Stomach (tissue), 9 donors: ENCODE measurements around the gene RPL28. TPM values are rescaled to one million over a fixed set of nuclear protein-coding genes. Genes with fewer than 3 reads are reported as not detected.

Source experiments
- DNase-seq, 2 donors: peaks; one replicate each; pipeline versions ENCODE4 v3.0.0 to v3.0.0-alpha.2; 2013 to 2019
- H3K27ac ChIP-seq, 5 donors: fragments of 200-600 bp in 4 of 5; sonication (generic) in 4 of 5; one replicate each; pipeline ENCODE4 v1.5.1; 2013 to 2019; ENCODE audit warnings: mild to moderate bottlenecking in 1 of 5, moderate library complexity in 1 of 5
- H3K27me3 ChIP-seq, 3 donors: fragments of 200-600 bp; sonication (generic); one replicate each; pipeline ENCODE4 v1.5.1; 2017 to 2019; ENCODE audit warnings: mixed run types in 1 of 3
- H3K36me3 ChIP-seq, 4 donors: fragments of 200-600 bp; sonication (generic); 1 replicate in 3 of 4; 2 replicates in 1 of 4; pipeline ENCODE4 v1.5.1; 2016 to 2019
- H3K4me1 ChIP-seq, 4 donors: fragments of 200-600 bp; sonication (generic); one replicate each; pipeline ENCODE4 v1.5.1; 2016 to 2019
- H3K4me3 ChIP-seq, 4 donors: fragments of 200-600 bp; sonication (generic) in 3 of 4; one replicate each; pipeline ENCODE4 v1.5.1; 2016 to 2019; ENCODE audit warnings: mild to moderate bottlenecking in 1 of 4
- H3K9me3 ChIP-seq, 4 donors: fragments of 200-600 bp; sonication (generic); one replicate each; pipeline ENCODE4 v1.5.1; 2016 to 2019
- CTCF ChIP-seq, 7 experiments: fragments of 450-650 bp in 4 of 7; fragments of 200-600 bp in 3 of 7; sonication (generic) in 3 of 7; IDR thresholded peaks; one replicate each; pipeline ENCODE4 v1.5.1; 2016 to 2019; ENCODE audit warnings: antibody characterized with exemption in 7 of 7, control low read depth in 2 of 7, mild to moderate bottlenecking in 1 of 7
- EP300 ChIP-seq: sonication (generic); formaldehyde crosslinking; IDR thresholded peaks from one replicate; pipeline ENCODE4 v1.6.1; 2017; ENCODE audit warnings: antibody characterized with exemption
- POLR2A ChIP-seq, 4 donors: fragments of 450-650 bp; IDR thresholded peaks; one replicate each; pipeline ENCODE4 v1.6.1; 2016; ENCODE audit warnings: antibody characterized with exemption in 4 of 4, control low read depth in 2 of 4, mild to moderate bottlenecking in 1 of 4, moderate library complexity in 1 of 4
- POLR2AphosphoS5 ChIP-seq, 3 donors: sonication (generic); formaldehyde crosslinking; IDR thresholded peaks; one replicate each; pipeline ENCODE4 v1.6.1; 2016; ENCODE audit warnings: antibody characterized with exemption in 3 of 3
- WGBS, 5 donors: extraction: QIAGEN DNeasy Blood & Tissue Kit in 3 of 5; methylation state at CpG; one replicate each; pipeline versions ENCODE4 v1.1.5 to v1.1.7; 2013 to 2018; 5-methylcytosine and 5-hydroxymethylcytosine counted together
- intact Hi-C: fragments of 100-400 bp; cut with DNase I; formaldehyde crosslinking; loops from one replicate; pipeline ENCODE4 v1.15.1; 2023; ENCODE audit warnings: low total_unique reads
- polyA plus RNA-seq, 3 donors: library from polyadenylated mRNA; stranded (reverse); fragments of 200-250 nt; gene quantifications; one replicate each; pipeline ENCODE4 v1.2.3, GENCODE V29; 2013
- total RNA-seq, 5 donors: library from RNA; depleted of rRNA; stranded (reverse); fragments of >200 nt; gene quantifications; one replicate each; pipeline versions ENCODE4 v1.1.0 to v1.2.3, GENCODE V29; 2014 to 2016
- donor health status: healthy with polysubstance abuse.
- donor health status: Bipolar disorder and iron deficiency.
- donor health status: healthy.

Gene RPL28
- total and polyA plus RNA-seq, 8 donors, result 47.5 to 2,388 (median 624) TPM

GRCh38 chr19:55377356-55378131, 8.2 kb upstream of the RPL28 start:
- peak in 1 of 3 donors; percentile 6 for TF ChIP-seq POLR2AphosphoS5 (IDR thresholded peaks at IDR 0.05)
- TF ChIP-seq EP300, result no peak
- no peak overlapping the region for H3K4me3 ChIP-seq
- intact Hi-C loops, result no loop called here
- 8 to 31% (median 30%) methylated on average over 18 to 43 of the region's 43 CpGs for WGBS, 5 donors
- peaks cover 6 to 40% (median 16%) of the 10 kb centered on the region in 4 donors for H3K4me1 ChIP-seq
- peak in 1 of 2 donors; percentile 71 for DNase-seq
- H3K27me3 ChIP-seq, result peaks cover 8 to 61% (median 52%) of the 10 kb centered on the region in 3 donors
- H3K9me3 ChIP-seq, result no peaks in the 10 kb centered on the region
- no peak overlapping the region for H3K27ac ChIP-seq
- H3K36me3 ChIP-seq, result no peaks in the 10 kb centered on the region

- intact Hi-C loops, result no loop called here
- Histone ChIP-seq H3K4me3 (no peak overlapping the region), H3K9me3 (no peaks in the 10 kb centered on the region), H3K27ac (no peak overlapping the region), H3K4me1 (peaks cover 12 to 45% (median 23%) of the 10 kb centered on the region in 4 donors), H3K27me3 (peaks cover 5 to 44% (median 35%) of the 10 kb centered on the region in 3 donors), H3K36me3 (no peaks in the 10 kb centered on the region)
- 52 to 75% (median 72%) methylated on average over 5 to 11 of the region's 11 CpGs for whole genome bisulfite sequencing, 5 donors
- TF ChIP-seq CTCF (IDR thresholded peaks at IDR 0.05), result no peak
- TF ChIP-seq POLR2AphosphoS5 (IDR thresholded peaks at IDR 0.05), result no peak
- no peak for TF ChIP-seq POLR2A (IDR thresholded peaks at IDR 0.05)
- TF ChIP-seq EP300, result no peak
- peak in 1 of 2 donors; percentile 74 for DNase-seq
Measured at GRCh38 chr19:55379174-55379573, 6.6 kb upstream of the RPL28 start.

GRCh38 chr19:55382013-55382412, 3.7 kb upstream of the RPL28 start:
- Histone ChIP-seq H3K9me3 (no peaks in the 10 kb centered on the region), H3K4me1 (peaks cover 23 to 43% (median 37%) of the 10 kb centered on the region in 4 donors), H3K27ac (no peak overlapping the region), H3K27me3 (peaks cover 0 to 16% (median 7%) of the 10 kb centered on the region in 3 donors), H3K4me3 (no peak overlapping the region), H3K36me3 (peaks cover 0 to 6% (median 1%) of the 10 kb centered on the region in 4 donors)
- no peak for TF ChIP-seq POLR2A (IDR thresholded peaks at IDR 0.05)
- no peak for TF ChIP-seq CTCF (IDR thresholded peaks at IDR 0.05)
- TF ChIP-seq EP300, result no peak
- no peak for TF ChIP-seq POLR2AphosphoS5 (IDR thresholded peaks at IDR 0.05)
- no peak for DNase-seq
- WGBS, 5 donors, result 98 to 100% (median 99%) methylated on average over 5 of the region's 5 CpGs
- intact Hi-C loops, result no loop called here

- H3K36me3 ChIP-seq, result peaks cover 5 to 11% (median 7%) of the 10 kb centered on the region in 4 donors
- 97 to 100% (median 100%) methylated on average over 3 of the region's 3 CpGs for WGBS, 5 donors
- DNase-seq, result no peak
- intact Hi-C loops, result no loop called here
- peaks cover 0 to 10% (median 5%) of the 10 kb centered on the region in 3 donors for H3K27me3 ChIP-seq
- peak overlapping the region in 1 of 4 donors; percentile 90 for H3K4me3 ChIP-seq
- H3K4me1 ChIP-seq, result peaks cover 29 to 45% (median 40%) of the 10 kb centered on the region in 4 donors
- TF ChIP-seq POLR2AphosphoS5 (IDR thresholded peaks at IDR 0.05) (no peak), EP300 (no peak), CTCF (IDR thresholded peaks at IDR 0.05) (no peak), POLR2A (IDR thresholded peaks at IDR 0.05) (no peak)
- H3K27ac ChIP-seq, result no peak overlapping the region
- H3K9me3 ChIP-seq, result no peaks in the 10 kb centered on the region
Measured at GRCh38 chr19:55382522-55383054, 3.1 kb upstream of the RPL28 start.
